GM18505 (cell line): ENCODE data around the gene DGKB.
A peak's percentile ranks its signal among the peaks of the same experiment; 100 is the strongest.

Experiments used
- ATAC-seq: cut with Tn5 transposase; IDR thresholded peaks from one replicate; pipeline ENCODE4 v1.9.1; 2021; ENCODE audit not compliant: unreplicated experiment
- POLR2A ChIP-seq: IDR thresholded peaks from 4 replicates; pipeline ENCODE4 v1.6.1; 2011; ENCODE audit warnings: borderline replicate concordance; ENCODE audit not compliant: insufficient read depth, insufficient read length; ENCODE audit errors: extremely low read depth

The DGKB gene

GRCh38 chr7:14635955-14636354 lies 266.6 kb downstream of the DGKB start:
- TF ChIP-seq POLR2A = no peak
- ATAC-seq = no peak

- ATAC-seq = peak; percentile 60
- no peak for TF ChIP-seq POLR2A
Measured at GRCh38 chr7:14630048-14630447, 272.5 kb downstream of the DGKB start.

GRCh38 chr7:14628516-14628915 lies 274.0 kb downstream of the DGKB start:
- no peak for ATAC-seq
- no peak for TF ChIP-seq POLR2A

- no peak for TF ChIP-seq POLR2A
- ATAC-seq = no peak
Measured at GRCh38 chr7:14626076-14626475, 276.5 kb downstream of the DGKB start.

- no peak for ATAC-seq
- no peak for TF ChIP-seq POLR2A
Measured at GRCh38 chr7:14622559-14622958, 280.0 kb downstream of the DGKB start.

GRCh38 chr7:14606101-14606500 lies 296.4 kb downstream of the DGKB start:
- no peak for TF ChIP-seq POLR2A
- ATAC-seq = no peak

- ATAC-seq = no peak
- no peak for TF ChIP-seq POLR2A
Measured at GRCh38 chr7:14604606-14605005, 297.9 kb downstream of the DGKB start.

GRCh38 chr7:14602851-14603250 lies 299.7 kb downstream of the DGKB start:
- no peak for TF ChIP-seq POLR2A
- no peak for ATAC-seq

- ATAC-seq = no peak
- TF ChIP-seq POLR2A = no peak
Measured at GRCh38 chr7:14600766-14601367, 301.7 kb downstream of the DGKB start.

GRCh38 chr7:14598978-14599377 lies 303.6 kb downstream of the DGKB start:
- ATAC-seq = no peak
- TF ChIP-seq POLR2A = no peak

GRCh38 chr7:14596421-14596820 lies 306.1 kb downstream of the DGKB start:
- no peak for ATAC-seq
- no peak for TF ChIP-seq POLR2A

GRCh38 chr7:14590206-14590605 lies 312.3 kb downstream of the DGKB start:
- no peak for ATAC-seq
- TF ChIP-seq POLR2A = no peak

- TF ChIP-seq POLR2A = no peak
- ATAC-seq = no peak
Measured at GRCh38 chr7:14585232-14585631, 317.3 kb downstream of the DGKB start.

- TF ChIP-seq POLR2A = no peak
- ATAC-seq = no peak
Measured at GRCh38 chr7:14583518-14583917, 319.0 kb downstream of the DGKB start.

- ATAC-seq = no peak
- TF ChIP-seq POLR2A = no peak
Measured at GRCh38 chr7:14582010-14582409, 320.5 kb downstream of the DGKB start.
